ENCODE measurements around the gene JMJD7. TPM values are rescaled to one million over a fixed set of nuclear protein-coding genes. Genes with fewer than 3 reads are reported as not detected.

JMJD7 gene
- 4.9 TPM for polyA plus RNA-seq (2013, experiment 1 of 2; ENCODE audit: insufficient read length)
- 2.3 TPM for polyA plus RNA-seq (2013, experiment 2 of 2; ENCODE audit: insufficient read length)

GRCh38 chr15:41827880-41828806 lies at the start of gene JMJD7:
JMJD7 (plus strand) TSS chr15:41828092; CDS start chr15:41828125, 33 bp downstream.
- DNase-seq = peak; percentile 87

GRCh38 chr15:41778521-41778920 lies 49.4 kb upstream of the JMJD7 start:
- no peak for DNase-seq

GRCh38 chr15:41779662-41780157 lies 48.2 kb upstream of the JMJD7 start:
- DNase-seq = no peak

GRCh38 chr15:41780266-41780665 lies 47.6 kb upstream of the JMJD7 start:
- no peak for DNase-seq

GRCh38 chr15:41780727-41781126 lies 47.2 kb upstream of the JMJD7 start:
- DNase-seq = no peak

GRCh38 chr15:41782371-41783282 lies 45.3 kb upstream of the JMJD7 start:
- DNase-seq = no peak

GRCh38 chr15:41783296-41783695 lies 44.6 kb upstream of the JMJD7 start:
- DNase-seq = no peak

GRCh38 chr15:41788262-41788661 lies 39.6 kb upstream of the JMJD7 start:
- DNase-seq = no peak

GRCh38 chr15:41789236-41789635 lies 38.7 kb upstream of the JMJD7 start:
- DNase-seq = no peak

GRCh38 chr15:41789662-41790061 lies 38.2 kb upstream of the JMJD7 start:
- no peak for DNase-seq

GRCh38 chr15:41790169-41790568 lies 37.7 kb upstream of the JMJD7 start:
- no peak for DNase-seq

- peak; percentile 64 for DNase-seq
Measured at GRCh38 chr15:41790756-41791546, 36.9 kb upstream of the JMJD7 start.

GRCh38 chr15:41791547-41791937 lies 36.4 kb upstream of the JMJD7 start:
- DNase-seq = no peak

- no peak for DNase-seq
Measured at GRCh38 chr15:41792000-41792637, 35.8 kb upstream of the JMJD7 start.

GRCh38 chr15:41794081-41794480 lies 33.8 kb upstream of the JMJD7 start:
- DNase-seq = peak; percentile 47

- DNase-seq = peak; percentile 81
Measured at GRCh38 chr15:41795996-41796856, 31.7 kb upstream of the JMJD7 start.

- DNase-seq = no peak
Measured at GRCh38 chr15:41797201-41797944, 30.5 kb upstream of the JMJD7 start.

- DNase-seq = no peak
Measured at GRCh38 chr15:41798607-41799487, 29.0 kb upstream of the JMJD7 start.

GRCh38 chr15:41799488-41799805 lies 28.4 kb upstream of the JMJD7 start:
- no peak for DNase-seq

All from fibroblast of skin of scalp (primary cell).